HG03025 (cell line): ENCODE data around the gene TCN2.
"Not testable (repeated sequence)": the region's sequence is repeated elsewhere in the genome, so short reads cannot be mapped to it uniquely, and the experiment has no call there.

ENCODE experiments used
- ATAC-seq: cut with Tn5 transposase; IDR thresholded peaks from one replicate; pipeline ENCODE4 v1.9.1; 2021; ENCODE audit warnings: mild to moderate bottlenecking, moderate library complexity; ENCODE audit not compliant: unreplicated experiment, low FRiP score

Gene TCN2

DNA sequence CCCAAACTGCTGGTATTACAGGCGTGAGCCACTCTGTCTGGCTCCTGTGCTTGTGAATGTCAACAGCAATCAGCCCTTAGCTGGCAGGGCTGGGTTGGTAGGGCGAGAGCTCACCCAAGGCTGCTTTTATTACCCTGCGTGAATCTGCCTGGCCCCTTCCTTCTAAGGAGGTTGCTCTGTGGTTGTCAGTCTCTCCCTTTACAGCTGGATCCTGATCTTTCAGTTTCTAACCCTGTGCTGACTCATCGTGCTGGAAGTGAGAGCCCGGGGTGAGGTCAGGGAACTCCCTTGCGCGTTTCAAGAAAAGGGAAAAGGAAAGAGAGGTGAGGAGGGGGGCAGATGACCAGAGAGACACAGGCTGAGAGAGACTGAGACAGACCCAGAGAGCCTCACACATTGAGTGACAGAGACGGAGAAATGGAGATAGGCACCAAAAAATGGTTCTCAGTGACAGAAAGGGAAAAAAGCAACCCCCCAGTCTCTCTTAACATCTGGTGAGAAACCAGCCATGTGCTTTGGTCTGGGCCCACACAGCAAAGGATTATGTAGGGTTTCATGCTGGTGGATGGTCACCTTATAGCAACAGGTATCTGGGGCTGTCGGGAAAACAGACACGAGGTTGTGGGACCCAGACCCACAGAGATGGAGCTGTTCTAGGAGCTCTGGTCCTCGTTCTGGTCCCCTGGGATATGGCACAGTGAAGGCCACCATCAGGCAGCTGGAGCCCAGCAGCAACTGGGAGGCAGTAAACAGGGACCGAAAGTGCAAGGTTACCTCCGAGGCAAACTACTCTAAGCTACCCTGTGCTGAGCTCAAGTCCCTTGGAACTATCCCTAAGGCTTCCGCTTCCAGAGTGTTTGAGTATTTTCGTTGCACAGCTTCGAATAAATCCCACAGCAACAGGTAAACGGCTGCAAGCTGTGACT lies 2.5 kb downstream of the TCN2 start:
- ATAC-seq, result no peak

DNA sequence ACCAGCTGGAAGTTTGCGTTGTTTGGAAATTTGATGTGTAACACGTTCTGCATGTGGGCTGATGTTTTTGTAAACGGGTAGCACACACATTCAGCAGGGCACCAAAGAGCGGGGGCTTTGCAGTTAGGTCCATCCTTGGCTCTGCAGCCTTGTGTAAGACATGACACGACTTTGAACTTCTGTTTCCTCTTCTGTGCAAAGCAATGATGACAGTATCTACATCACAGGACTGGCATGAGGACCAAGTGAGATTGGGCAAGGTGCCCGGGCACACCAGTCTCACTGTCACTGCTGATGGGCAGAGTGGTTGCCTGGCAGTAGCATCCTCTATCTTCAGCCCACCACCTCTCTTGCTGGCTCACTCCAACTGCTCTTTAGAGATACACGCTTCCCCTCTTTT lies 3.3 kb downstream of the TCN2 start:
- ATAC-seq, result no peak

DNA sequence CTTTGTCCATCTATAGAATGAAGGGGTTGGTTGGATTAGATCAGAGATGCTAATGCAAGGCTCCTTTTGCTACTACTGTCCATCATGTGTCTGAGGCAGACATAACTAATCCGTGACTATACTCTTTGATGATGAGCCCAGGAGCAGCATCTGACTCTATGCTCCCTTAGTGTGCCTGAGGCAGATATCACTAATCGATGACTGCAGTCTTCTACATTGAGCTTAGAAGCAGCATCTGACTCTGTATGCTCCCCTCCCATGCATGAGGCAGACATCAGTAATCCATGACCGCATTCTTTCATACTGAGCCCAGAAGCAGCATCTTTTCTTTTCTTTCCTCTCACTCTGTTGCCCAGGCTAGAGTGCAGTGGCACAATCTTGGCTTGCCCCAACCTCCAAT lies 4.2 kb downstream of the TCN2 start:
- no peak for ATAC-seq

DNA sequence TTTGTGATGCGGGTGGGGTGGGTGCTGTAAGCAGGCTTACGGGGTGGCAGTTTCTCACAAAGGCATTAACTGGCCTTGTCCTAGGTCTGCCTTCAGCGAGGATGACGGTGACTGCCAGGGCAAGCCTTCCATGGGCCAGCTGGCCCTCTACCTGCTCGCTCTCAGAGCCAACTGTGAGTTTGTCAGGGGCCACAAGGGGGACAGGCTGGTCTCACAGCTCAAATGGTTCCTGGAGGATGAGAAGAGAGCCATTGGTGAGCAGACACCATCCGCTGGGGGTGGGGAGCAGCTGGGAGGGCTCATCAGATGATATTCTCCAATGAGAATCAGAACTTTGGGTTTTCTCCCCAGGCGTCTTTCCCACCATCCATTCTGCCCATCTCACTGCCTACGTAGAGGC lies 5.8 kb downstream of the TCN2 start:
- no peak for ATAC-seq

DNA sequence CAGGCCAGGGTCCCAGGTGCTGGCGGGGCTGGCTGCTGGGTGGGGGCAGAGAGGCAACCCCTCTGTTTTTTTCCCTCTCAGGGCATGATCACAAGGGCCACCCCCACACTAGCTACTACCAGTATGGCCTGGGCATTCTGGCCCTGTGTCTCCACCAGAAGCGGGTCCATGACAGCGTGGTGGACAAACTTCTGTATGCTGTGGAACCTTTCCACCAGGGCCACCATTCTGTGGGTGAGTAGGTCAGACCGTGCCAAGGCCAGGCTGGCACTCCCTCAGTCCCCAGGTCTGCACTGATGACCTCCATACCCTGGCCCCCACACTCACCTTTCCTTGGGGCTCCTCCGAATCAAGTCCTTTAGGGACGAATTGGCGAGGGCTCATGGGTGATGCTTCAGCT lies 7.3 kb downstream of the TCN2 start:
- no peak for ATAC-seq

DNA sequence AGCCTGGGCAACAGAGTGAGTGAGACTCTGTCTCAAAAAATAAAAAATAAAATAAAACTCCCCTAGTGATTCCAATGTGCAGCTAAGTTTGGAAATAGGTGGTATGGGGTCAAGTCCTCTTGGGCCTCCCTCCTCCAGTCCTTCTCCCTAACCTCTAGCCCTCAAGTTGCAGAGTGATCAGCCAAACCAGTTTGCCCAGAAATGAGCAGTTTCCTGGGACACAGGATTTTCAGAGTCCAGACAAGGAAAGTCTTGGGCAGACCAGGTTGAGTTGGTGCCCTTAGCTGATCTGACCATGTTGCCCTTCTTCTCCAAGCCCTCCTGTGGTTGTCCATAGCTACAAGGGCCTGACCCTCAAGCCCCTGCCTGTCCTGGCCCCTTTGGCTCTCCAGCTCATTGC lies 7.9 kb downstream of the TCN2 start:
- no peak for ATAC-seq

DNA sequence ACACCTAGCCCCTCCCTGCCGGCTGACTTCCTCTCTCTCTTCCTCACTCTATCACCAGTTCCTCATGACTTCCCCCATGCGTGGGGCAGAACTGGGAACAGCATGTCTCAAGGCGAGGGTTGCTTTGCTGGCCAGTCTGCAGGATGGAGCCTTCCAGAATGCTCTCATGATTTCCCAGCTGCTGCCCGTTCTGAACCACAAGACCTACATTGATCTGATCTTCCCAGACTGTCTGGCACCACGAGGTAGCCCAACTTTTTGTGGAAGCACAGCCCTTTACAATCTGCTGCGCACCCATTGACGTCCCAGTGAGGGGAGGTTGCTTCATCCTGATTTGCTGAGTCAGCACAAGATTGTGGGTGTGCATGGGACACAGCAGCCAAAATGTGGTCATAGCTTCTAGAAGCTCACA lies 8.6 kb downstream of the TCN2 start:
- no peak for ATAC-seq

DNA sequence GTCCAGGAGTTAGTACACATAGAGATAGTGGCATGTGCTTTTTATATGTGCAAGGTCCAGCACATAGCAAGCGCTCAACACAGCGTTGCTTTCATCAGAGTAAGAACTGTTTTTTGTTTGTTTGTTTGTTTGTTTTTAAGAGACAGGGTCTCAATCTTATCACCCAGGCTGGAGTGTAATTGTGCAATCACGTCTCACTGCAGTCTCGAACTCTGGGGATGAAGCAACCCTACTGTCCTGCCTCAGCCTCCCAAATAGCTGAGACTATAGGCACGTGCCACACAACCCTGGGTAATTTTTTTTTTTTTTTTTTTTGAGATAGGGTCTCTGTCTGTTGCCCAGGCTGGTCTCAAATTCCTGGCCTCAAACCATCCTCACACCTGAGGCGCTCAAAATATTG lies 10.8 kb downstream of the TCN2 start:
- no peak for ATAC-seq

DNA sequence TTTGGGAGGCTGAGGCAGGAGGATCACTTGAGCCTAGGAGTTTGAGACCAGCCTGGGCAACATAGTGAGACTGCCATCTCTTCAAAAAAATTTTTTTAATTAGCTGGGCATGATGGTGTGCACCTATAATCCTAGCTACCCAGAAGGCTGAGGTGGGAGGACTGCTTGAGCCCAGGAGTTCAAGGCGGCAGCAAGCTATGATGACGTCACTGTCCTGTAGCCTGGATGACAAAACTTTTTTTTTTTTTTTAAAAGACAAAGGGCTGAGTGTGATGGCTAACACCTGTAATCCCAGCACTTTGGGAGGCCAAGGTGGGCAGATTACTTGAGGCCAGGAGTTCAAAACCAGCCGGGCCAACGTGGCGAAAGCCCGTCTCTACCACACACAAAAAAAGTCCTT lies 12.9 kb downstream of the TCN2 start:
- ATAC-seq, result not testable (repeated sequence)

DNA sequence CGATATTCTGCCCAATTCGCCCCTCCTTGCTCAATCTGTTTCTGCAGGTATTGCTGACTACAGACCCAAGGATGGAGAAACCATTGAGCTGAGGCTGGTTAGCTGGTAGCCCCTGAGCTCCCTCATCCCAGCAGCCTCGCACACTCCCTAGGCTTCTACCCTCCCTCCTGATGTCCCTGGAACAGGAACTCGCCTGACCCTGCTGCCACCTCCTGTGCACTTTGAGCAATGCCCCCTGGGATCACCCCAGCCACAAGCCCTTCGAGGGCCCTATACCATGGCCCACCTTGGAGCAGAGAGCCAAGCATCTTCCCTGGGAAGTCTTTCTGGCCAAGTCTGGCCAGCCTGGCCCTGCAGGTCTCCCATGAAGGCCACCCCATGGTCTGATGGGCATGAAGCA lies 19.4 kb downstream of the TCN2 start:
- no peak for ATAC-seq

DNA sequence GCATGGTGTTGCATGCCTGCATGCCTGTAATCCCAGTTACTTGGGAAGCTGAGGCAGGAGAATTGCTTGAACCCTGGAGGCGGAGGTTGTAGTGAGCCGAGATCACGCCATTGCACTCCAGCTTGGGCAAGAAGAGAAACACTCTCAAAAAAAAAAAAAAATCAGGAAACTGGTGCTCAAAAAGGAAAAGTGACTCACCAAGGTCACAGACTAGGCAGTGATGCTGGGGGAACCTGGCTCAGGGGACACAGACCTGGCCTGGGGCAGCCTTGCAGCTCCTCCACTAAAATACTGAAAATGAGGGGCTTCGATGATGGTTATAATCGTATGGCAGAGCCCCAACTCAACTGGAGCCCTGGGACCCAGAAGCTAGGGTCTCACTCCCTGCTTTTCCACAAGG lies 20.5 kb downstream of the TCN2 start:
- no peak for ATAC-seq

DNA sequence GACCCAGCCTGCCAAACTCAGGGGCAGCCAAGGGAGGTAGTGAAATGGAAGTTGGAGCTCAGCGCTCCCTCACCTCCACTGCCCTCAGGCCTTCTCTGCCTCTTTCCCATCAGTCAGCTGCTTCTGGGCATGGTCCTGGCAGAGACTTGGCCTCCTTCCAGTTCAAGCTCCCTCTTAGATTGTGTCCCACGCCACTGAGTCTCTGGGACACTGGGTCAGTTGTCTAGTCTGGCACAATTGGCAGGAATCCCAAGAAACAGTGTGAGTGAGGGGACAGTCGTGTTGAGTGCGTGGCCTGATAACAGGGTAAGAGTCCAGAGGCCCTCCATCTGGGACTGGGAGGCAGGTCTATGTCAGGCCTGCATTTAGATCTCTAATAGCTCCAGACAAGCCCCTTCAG lies 21.5 kb downstream of the TCN2 start:
- no peak for ATAC-seq

DNA sequence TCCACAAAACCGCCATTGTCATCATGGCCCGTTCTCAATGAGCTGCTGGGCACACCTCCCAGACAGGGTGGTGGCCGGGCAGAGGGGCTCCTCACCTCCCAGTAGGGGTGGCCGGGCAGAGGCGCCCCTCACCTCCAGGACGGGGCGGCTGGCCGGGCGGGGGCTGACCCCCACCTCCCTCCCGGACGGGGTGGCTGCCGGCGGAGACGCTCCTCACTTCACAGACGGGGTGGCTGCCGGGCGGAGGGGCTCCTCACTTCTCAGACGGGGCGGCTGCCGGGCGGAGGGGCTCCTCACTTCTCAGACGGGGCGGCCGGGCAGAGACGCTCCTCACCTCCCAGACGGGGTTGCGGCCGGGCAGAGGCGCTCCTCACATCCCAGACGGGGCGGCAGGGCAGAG lies 24.5 kb downstream of the TCN2 start:
- ATAC-seq, result not testable (repeated sequence)

DNA sequence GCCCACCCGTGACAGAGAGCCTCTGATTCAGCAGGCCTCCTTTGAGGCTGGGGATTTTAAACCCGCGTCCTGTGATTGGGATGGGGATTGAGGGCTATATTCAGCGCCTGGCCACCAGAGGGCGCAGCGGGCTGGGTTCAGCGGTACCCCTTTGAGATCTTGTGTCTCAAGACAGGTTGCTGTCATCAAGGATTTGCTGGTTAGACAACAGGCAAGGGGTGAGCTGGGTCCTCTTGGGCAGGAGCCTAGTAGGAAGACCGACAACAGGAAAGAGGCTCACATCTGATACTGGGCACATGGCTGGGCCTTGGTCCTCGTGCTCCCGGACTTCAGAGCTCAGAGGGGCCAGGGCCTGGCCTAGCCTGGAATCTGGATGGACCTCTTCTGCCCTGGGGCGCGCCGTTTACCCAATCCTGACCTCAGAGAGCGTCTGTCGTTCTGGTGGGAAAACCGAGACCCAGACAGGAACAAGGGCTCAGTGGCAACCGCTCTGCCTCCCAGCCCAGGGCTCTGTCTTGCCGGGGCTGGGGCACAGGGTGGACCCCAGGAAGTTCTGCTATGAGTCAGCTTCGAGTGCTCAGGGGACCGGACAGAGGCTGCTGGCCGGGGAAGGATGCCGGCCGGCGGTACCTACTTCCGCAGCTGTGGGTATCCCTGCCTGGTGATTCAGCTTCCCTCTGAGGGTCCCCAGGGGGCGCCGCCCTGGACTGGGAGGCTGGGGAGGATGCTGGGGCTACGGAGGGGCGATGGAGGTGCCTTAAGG lies 27.7 kb downstream of the TCN2 start:
- peak; percentile 36 for ATAC-seq

DNA sequence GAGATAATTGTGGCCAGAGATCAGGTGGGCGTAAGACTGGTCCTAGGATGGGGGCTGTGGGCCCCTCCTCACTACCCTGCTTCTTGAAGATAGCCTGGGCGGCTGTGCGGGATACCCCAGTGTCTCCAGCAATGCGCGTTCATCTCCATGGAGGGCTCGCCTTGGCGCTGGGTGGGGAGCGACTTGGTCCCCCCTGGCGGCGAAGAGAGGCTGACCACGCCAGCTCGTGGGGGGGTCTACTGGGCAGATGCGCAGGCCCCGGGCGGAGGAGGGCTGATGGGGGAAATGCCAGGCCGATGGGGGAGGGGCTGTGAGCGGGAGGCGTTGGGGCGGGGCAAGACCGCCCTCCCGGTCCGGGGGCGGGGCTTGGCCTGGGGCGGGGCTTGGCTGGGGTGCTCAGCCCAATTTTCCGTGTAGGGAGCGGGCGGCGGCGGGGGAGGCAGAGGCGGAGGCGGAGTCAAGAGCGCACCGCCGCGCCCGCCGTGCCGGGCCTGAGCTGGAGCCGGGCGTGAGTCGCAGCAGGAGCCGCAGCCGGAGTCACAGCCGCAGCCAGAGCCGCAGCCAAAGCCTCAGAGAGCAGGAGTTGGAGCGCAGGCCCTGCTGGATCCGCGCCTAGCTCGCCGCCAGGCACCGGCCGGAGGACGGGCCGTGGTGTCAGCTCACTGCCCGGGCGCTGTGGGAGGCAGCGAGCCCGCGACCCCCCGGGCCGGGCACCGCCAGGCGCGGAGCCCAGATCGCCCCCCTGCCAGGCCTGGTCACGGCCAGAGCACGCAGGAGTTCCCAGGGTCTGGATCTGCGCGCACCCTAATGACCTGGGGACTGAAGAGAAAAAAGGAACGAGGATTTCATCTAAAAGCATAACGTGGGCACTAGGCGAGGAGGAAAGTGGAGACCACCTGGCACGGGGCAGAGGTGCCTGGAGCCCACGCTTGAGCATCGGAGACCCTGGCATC lies 28.6 kb downstream of the TCN2 start, which contains the start of gene SLC35E4:
SLC35E4 (plus strand) TSS at position 509 of the 953 bp plus-strand sequence. CDS start 670 bp downstream, outside the sequence.
- ATAC-seq, result peak; percentile 73

DNA sequence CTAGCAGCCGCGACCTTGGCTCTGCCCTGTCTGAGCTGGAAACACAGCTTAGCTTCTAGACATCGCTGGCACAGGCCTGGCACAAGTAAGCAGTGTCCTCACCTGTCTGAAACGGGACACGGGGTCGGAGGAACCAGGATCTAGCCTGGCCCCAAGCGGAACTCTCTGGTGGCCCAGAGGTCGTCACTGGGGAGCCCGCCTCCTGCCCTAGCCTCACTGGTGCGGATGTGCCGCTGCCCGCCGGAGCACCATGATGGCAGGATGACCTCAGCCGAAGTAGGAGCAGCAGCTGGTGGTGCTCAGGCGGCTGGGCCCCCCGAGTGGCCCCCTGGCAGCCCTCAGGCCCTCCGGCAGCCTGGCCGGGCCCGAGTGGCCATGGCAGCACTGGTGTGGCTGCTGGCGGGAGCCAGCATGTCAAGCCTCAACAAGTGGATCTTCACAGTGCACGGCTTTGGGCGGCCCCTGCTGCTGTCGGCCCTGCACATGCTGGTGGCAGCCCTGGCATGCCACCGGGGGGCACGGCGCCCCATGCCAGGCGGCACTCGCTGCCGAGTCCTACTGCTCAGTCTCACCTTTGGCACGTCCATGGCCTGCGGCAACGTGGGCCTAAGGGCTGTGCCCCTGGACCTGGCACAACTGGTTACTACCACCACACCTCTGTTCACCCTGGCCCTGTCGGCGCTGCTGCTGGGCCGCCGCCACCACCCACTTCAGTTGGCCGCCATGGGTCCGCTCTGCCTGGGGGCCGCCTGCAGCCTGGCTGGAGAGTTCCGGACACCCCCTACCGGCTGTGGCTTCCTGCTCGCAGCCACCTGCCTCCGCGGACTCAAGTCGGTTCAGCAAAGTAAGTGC lies 29.5 kb downstream of the TCN2 start:
- no peak for ATAC-seq

DNA sequence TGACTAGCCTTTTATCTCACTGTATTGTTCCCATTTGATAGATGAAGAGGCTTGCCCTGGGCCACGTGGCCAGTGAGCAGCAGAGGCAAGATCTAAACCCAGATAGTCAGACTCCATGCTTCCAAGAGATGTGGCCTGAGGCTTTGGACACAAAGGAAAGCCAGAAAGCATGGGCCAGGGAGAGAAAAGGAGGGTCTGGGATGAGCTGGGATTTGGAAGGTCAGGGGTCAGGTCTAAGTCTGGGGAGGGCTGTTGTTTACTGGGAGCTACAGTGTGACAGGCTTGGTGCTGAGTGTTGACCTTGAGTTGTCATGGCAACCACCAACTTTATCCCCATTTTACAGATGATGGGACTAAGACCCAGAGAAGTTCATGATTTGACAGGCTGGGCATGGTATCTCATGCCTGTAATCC lies 30.7 kb downstream of the TCN2 start:
- no peak for ATAC-seq

DNA sequence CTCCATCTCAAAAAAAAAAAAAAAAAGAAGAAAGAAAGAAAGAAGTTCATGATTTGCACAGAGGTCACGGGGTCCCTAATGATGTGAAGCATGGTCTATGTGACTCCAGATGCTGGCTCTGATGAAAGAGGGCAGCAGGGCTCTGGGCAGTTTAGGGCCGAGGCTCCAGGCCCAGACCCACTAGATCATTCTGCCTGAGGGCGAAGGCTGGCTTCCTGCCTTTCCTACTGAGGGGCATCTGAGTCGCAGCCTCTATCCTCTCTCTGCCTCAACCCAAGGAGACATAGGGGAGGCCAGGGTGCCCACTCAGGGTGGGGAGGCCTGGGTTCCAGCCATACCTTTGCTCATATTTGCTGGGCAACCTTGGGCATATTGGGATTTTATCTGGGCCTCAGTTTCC lies 33.4 kb downstream of the TCN2 start:
- no peak for ATAC-seq

DNA sequence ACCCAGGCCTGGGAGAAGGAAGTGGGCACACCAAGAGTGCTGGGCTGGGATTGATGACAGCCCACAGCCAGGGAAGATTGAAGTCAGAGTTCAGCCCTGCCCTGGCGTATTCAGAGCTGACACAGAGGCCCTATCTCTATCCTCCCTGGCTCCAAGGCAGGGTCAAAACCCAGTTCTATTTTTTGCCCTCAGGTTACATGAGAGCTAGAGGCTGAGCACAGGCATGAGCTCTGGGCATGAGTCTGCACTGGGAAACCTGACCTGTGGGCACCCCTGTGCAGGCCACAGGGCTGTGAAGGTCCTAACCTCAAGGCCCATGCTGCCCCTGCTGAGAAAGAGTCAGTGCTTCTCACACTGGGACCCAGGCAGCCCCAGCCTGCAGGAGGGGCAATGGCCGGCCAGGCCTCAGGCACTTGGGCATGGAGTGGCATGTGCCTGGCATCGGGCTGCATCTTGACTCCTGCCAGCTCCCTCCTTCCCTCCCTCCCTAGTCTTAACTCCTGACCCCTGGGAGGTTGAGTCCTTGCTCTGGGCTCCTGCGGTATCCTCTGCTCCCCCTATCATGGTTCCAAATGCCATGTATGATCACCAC lies 34.0 kb downstream of the TCN2 start:
- ATAC-seq, result no peak
